AG09319 (cell line): ENCODE data around the gene ATXN7L1.

Source experiments
- DNase-seq: peaks from one replicate; pipeline ENCODE4 v3.0.0-alpha.2; 2010; ENCODE audit warnings: low read depth; ENCODE audit errors: extremely low read depth
- TF ChIP-seq, protein P1 (sequence below): IDR thresholded peaks from 2 replicates; pipeline ENCODE4 v1.5.1; 2011; ENCODE audit warnings: low read depth, mild to moderate bottlenecking, inconsistent platforms, low read length, moderate library complexity

Gene ATXN7L1

DNA sequence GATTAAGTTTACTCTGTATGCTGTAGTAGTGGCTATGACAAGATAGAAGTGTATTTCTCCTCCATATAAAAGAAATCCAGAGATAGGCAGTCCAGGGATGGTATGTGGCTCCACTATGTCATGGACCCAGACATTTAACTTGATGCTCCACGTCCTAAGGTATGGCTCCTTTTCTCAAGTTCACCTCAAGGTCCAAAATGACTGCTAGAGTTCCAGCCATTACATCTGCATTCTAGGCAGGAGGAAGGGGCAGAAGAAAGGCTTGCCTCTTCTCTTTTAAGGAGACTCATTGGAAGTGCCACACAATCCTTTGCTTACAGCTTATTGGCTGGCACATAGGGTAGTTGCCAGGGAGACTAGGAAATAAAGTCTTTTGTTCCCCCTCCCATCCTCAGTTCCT is 27.7 kb upstream of the ATXN7L1 start:
- DNase-seq: no peak
- TF ChIP-seq, protein P1, sequence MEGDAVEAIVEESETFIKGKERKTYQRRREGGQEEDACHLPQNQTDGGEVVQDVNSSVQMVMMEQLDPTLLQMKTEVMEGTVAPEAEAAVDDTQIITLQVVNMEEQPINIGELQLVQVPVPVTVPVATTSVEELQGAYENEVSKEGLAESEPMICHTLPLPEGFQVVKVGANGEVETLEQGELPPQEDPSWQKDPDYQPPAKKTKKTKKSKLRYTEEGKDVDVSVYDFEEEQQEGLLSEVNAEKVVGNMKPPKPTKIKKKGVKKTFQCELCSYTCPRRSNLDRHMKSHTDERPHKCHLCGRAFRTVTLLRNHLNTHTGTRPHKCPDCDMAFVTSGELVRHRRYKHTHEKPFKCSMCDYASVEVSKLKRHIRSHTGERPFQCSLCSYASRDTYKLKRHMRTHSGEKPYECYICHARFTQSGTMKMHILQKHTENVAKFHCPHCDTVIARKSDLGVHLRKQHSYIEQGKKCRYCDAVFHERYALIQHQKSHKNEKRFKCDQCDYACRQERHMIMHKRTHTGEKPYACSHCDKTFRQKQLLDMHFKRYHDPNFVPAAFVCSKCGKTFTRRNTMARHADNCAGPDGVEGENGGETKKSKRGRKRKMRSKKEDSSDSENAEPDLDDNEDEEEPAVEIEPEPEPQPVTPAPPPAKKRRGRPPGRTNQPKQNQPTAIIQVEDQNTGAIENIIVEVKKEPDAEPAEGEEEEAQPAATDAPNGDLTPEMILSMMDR: no peak

GRCh38 chr7:105902325-105902911 is 26.0 kb upstream of the ATXN7L1 start:
- TF ChIP-seq, protein P1: no peak
- no peak for DNase-seq

DNA sequence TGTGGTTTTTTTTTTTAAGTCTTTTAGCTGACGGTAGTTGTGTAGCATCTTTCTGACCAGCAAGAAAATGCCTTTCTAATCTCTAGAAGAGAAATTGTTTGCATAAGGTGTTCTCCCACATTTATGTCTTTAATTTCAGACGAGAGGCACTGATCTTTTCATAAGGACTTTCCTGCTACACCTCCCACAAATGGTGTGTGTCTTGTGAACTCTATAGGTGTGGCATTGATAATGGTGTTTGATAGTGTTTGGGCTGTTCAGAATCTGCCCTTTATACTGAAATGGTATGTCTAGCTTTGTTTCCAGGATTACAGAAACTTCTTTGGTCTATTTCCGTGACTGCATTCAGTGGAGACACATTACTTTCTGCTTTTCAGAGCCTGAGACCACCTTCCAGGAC is 21.6 kb upstream of the ATXN7L1 start:
- TF ChIP-seq, protein P1: no peak
- no peak for DNase-seq

GRCh38 chr7:105896407-105896911 is 20.1 kb upstream of the ATXN7L1 start:
- DNase-seq: no peak
- TF ChIP-seq, protein P1: no peak

- no peak for DNase-seq
- TF ChIP-seq, protein P1: no peak
Observed at GRCh38 chr7:105894131-105894530, 17.7 kb upstream of the ATXN7L1 start.

- TF ChIP-seq, protein P1: no peak
- DNase-seq: no peak
Observed at GRCh38 chr7:105892387-105892786, 16.0 kb upstream of the ATXN7L1 start.

GRCh38 chr7:105890290-105890997 is 14.0 kb upstream of the ATXN7L1 start:
- TF ChIP-seq, protein P1: no peak
- DNase-seq: no peak
